GM23248 (cell line): ENCODE data around the gene SEPTIN10.

Source experiments
- EZH2 ChIP-seq: fragments of 200-600 bp; sonication (generic); IDR thresholded peaks from 2 replicates; pipeline ENCODE4 v1.6.1; 2018; ENCODE audit warnings: antibody characterized with exemption, mild to moderate bottlenecking; ENCODE audit not compliant: insufficient read depth, poor library complexity, severe bottlenecking
- EZH2phosphoT487 ChIP-seq: fragments of 200-600 bp; sonication (generic); IDR thresholded peaks from 2 replicates; pipeline ENCODE4 v1.6.1; 2018; ENCODE audit warnings: antibody characterized with exemption, moderate library complexity, mild to moderate bottlenecking, low read depth; ENCODE audit not compliant: insufficient read depth

DNA sequence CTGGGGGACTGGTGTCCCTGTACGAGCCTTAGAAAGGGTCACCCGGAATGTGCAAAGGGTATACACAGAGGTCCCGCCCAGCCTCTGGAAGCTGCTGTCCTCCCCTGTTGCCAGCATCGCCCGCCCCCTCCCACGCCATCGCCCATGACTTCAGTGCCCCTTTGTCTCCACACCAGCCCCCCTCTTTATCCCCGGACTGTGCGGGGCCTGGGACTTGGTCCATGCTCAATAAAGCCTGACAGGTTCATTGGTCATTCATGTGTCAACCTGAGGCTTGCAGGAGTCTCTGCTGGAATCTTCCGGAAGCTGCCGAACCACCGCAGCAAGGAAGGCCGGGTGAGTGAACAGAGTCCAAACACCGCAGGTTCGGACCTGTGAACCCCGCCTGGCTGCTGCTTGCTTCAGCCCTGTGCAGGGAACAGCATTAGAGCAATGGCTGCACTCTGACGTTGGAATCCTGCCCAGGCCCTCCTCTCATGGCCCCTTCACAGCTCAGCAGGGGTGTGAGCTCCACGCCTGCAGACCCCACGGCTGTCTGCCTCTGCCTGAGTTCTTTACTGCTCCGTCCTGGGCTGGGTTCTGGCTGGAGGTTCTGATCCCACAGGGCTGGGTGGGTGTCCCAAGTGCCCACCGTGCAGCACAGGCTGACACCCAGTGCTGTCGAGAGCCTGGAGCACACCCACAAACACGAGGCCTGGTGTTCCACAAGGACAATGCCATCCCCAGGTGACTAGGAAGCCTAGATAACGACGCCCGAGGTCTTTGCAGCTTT, 96.5 kb downstream of the SEPTIN10 start:
- TF ChIP-seq EZH2 (no peak), EZH2phosphoT487 (no peak)
